Neural cell (in vitro differentiated cells): ENCODE data around the gene SDK1. TPM values are rescaled to one million over a fixed set of nuclear protein-coding genes. Genes with fewer than 3 reads are reported as not detected.

Source experiments
- H2AFZ ChIP-seq: fragments of 200-600, 300-800 bp; sonication (generic), shearing (Covaris generic); 2 replicates; pipeline ENCODE4 v1.6.0; 2014; ENCODE audit warnings: low read depth, mild to moderate bottlenecking, antibody characterized with exemption, low read length, moderate library complexity
- H3F3A ChIP-seq: fragments of 200-600 bp; shearing (Covaris generic); 2 replicates; pipeline ENCODE4 v1.6.1; 2016; ENCODE audit warnings: mild to moderate bottlenecking, moderate library complexity, mixed read lengths, antibody characterized with exemption, low read length; ENCODE audit not compliant: insufficient read depth, poor library complexity, severe bottlenecking
- H3K27ac ChIP-seq: fragments of 200-600, 300-800 bp; sonication (generic), shearing (Covaris generic); 2 replicates; pipeline ENCODE4 v1.5.1; 2014; ENCODE audit warnings: mild to moderate bottlenecking, low read length, moderate library complexity
- H3K27me3 ChIP-seq: fragments of 300-800, 200-600 bp; sonication (generic), shearing (Covaris generic); 2 replicates; pipeline ENCODE4 v1.6.0; 2014; ENCODE audit warnings: mild to moderate bottlenecking, low read depth, low read length, moderate library complexity; ENCODE audit not compliant: insufficient read depth
- H3K36me3 ChIP-seq: fragments of 300-800, 200-600 bp; sonication (generic), shearing (Covaris generic); 2 replicates; pipeline ENCODE4 v1.5.1; 2014; ENCODE audit warnings: mild to moderate bottlenecking, antibody characterized with exemption, low read length, moderate library complexity; ENCODE audit not compliant: insufficient read depth
- H3K4me2 ChIP-seq: fragments of 300-800, 200-600 bp; sonication (generic), shearing (Covaris generic); 2 replicates; pipeline ENCODE4 v1.6.0; 2014; ENCODE audit warnings: mild to moderate bottlenecking, low read length
- H3K4me3 ChIP-seq: fragments of 300-800, 200-600 bp; sonication (generic), shearing (Covaris generic); 2 replicates; pipeline ENCODE4 v1.5.1; 2014; ENCODE audit warnings: mild to moderate bottlenecking, low read length, moderate library complexity
- H3K79me2 ChIP-seq: fragments of 200-600 bp; shearing (Covaris generic); replicated peaks from 2 replicates; pipeline ENCODE4 v1.6.0; 2014; ENCODE audit warnings: mild to moderate bottlenecking, low read length, moderate library complexity; ENCODE audit not compliant: insufficient read depth
- H3K9ac ChIP-seq: fragments of 300-800, 200-600 bp; sonication (generic), shearing (Covaris generic); 2 replicates; pipeline ENCODE4 v1.6.1; 2016; ENCODE audit warnings: mild to moderate bottlenecking, low read length, mixed read lengths
- H3K9me2 ChIP-seq: fragments of 200-600 bp; shearing (Covaris generic); 2 replicates; pipeline ENCODE4 v1.6.1; 2016; ENCODE audit warnings: mild to moderate bottlenecking, low read length, mixed read lengths; ENCODE audit not compliant: insufficient read depth
- H3K9me3 ChIP-seq: fragments of 200-600, 300-800 bp; sonication (generic), shearing (Covaris generic); 2 replicates; pipeline ENCODE4 v1.6.1; 2016; ENCODE audit warnings: mild to moderate bottlenecking, mixed run types, low read length, moderate library complexity, mixed read lengths
- H4K20me1 ChIP-seq: fragments of 200-600 bp; shearing (Covaris generic); 2 replicates; pipeline ENCODE4 v1.6.1; 2016; ENCODE audit warnings: mild to moderate bottlenecking, mixed run types; ENCODE audit not compliant: insufficient read depth
- CTCF ChIP-seq: fragments of 450-650 bp; IDR thresholded peaks from 2 replicates; pipeline ENCODE4 v1.5.1; 2014; ENCODE audit warnings: antibody characterized with exemption, mild to moderate bottlenecking, moderate library complexity; ENCODE audit not compliant: poor library complexity, severe bottlenecking
- EP300 ChIP-seq: fragments of 450-650 bp; conservative IDR thresholded peaks from 2 replicates; pipeline ENCODE4 v1.6.1; 2014; ENCODE audit warnings: antibody characterized with exemption, mild to moderate bottlenecking, moderate library complexity; ENCODE audit not compliant: poor library complexity, severe bottlenecking
- EZH2 ChIP-seq: fragments of 200-600, 300-800 bp; shearing (Covaris generic), sonication (generic); IDR thresholded peaks from 2 replicates; pipeline ENCODE4 v1.6.1; 2014; ENCODE audit warnings: antibody characterized with exemption, low read length, borderline replicate concordance, mild to moderate bottlenecking; ENCODE audit not compliant: insufficient read depth, poor library complexity, severe bottlenecking
- MXI1 ChIP-seq: fragments of 450-650 bp; conservative IDR thresholded peaks from 2 replicates; pipeline ENCODE4 v1.6.1; 2014; ENCODE audit warnings: antibody characterized with exemption, mild to moderate bottlenecking; ENCODE audit not compliant: poor library complexity, severe bottlenecking
- POLR2AphosphoS5 ChIP-seq: IDR thresholded peaks from 2 replicates; pipeline ENCODE4 v1.6.1; 2012
- RAD21 ChIP-seq: fragments of 450-650 bp; conservative IDR thresholded peaks from 2 replicates; pipeline ENCODE4 v1.6.1; 2014; ENCODE audit warnings: antibody characterized with exemption, mild to moderate bottlenecking, moderate library complexity
- SMC3 ChIP-seq: fragments of 450-650 bp; conservative IDR thresholded peaks from 2 replicates; pipeline ENCODE4 v1.6.1; 2014; ENCODE audit warnings: antibody characterized with exemption, mild to moderate bottlenecking, moderate library complexity; ENCODE audit not compliant: poor library complexity
- TAF1 ChIP-seq: IDR thresholded peaks from 2 replicates; pipeline ENCODE4 v1.6.1; 2012; ENCODE audit warnings: low read depth
- polyA plus RNA-seq: library from polyadenylated mRNA; depleted of rRNA; stranded (reverse); fragments of >200 nt; gene quantifications from 2 replicates; pipeline ENCODE4 v1.2.3, GENCODE V29; 2014
- TF ChIP-seq, protein P1 (sequence below): IDR thresholded peaks from 2 replicates; pipeline ENCODE4 v1.6.1; 2012; ENCODE audit warnings: borderline replicate concordance

Gene SDK1
- polyA plus RNA-seq, 1 donor from 2014 or later = 2.7 TPM

- no peak overlapping the region for H3K9ac ChIP-seq
- H3K27ac ChIP-seq = no peak overlapping the region
These were observed 129.5 kb downstream of the SDK1 start for GRCh38 chr7:3430588-3430987.

DNA sequence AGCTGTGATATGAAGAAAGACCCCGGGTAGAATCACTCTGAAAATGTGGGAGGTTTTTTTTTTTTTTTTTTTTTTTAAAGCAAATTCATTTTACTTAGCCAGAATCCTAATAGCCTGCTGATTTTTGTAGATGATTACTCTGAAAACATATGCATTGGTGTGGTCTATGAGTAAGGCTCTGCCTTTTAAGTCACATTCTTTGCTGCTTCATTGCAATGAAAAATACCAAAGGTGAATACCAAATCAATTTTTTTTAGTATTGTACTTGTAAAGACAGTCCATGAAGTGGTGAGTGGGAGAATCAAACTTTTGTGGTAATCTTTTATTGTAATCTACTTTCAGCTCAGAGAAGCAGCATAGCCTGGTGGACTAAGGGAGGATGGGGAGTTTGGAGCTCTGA is 130.3 kb downstream of the SDK1 start:
- H2AFZ ChIP-seq = no peak overlapping the region
- no peaks in the 10 kb centered on the region for H3K27me3 ChIP-seq
- no peaks in the 10 kb centered on the region for H3K9me3 ChIP-seq
- H3K4me2 ChIP-seq = no peak overlapping the region
- H3K9me2 ChIP-seq = no peaks in the 10 kb centered on the region
- no peak for TF ChIP-seq MXI1
- TF ChIP-seq POLR2AphosphoS5 = no peak
- no peak for TF ChIP-seq EZH2
- TF ChIP-seq EP300 = no peak
- no peak for TF ChIP-seq RAD21
- H3K79me2 ChIP-seq = no peaks in the 10 kb centered on the region
- no peaks in the 10 kb centered on the region for H3F3A ChIP-seq
- no peak overlapping the region for H3K27ac ChIP-seq
- no peaks in the 10 kb centered on the region for H3K36me3 ChIP-seq
- H4K20me1 ChIP-seq = no peaks in the 10 kb centered on the region
- no peak overlapping the region for H3K9ac ChIP-seq
- H3K4me3 ChIP-seq = no peak overlapping the region

More at GRCh38 chr7:3430588-3430987, 129.5 kb downstream of the SDK1 start:
- H3K36me3 ChIP-seq = no peaks in the 10 kb centered on the region
- H3K4me2 ChIP-seq = no peak overlapping the region
- H3K9me3 ChIP-seq = no peaks in the 10 kb centered on the region
- H3K79me2 ChIP-seq = no peaks in the 10 kb centered on the region
- no peaks in the 10 kb centered on the region for H3K27me3 ChIP-seq
- no peak overlapping the region for H3K4me3 ChIP-seq
- no peaks in the 10 kb centered on the region for H3K9me2 ChIP-seq
- no peaks in the 10 kb centered on the region for H4K20me1 ChIP-seq
- no peak overlapping the region for H2AFZ ChIP-seq
- TF ChIP-seq EP300 = no peak
- no peak for TF ChIP-seq EZH2
- TF ChIP-seq POLR2AphosphoS5 = no peak
- TF ChIP-seq MXI1 = no peak
- no peak for TF ChIP-seq TAF1
- no peak for TF ChIP-seq RAD21
- no peaks in the 10 kb centered on the region for H3F3A ChIP-seq

GRCh38 chr7:3432911-3433310 is 131.9 kb downstream of the SDK1 start:
- H2AFZ ChIP-seq = no peak overlapping the region
- H3K79me2 ChIP-seq = no peaks in the 10 kb centered on the region
- no peaks in the 10 kb centered on the region for H3K36me3 ChIP-seq
- no peaks in the 10 kb centered on the region for H4K20me1 ChIP-seq
- no peaks in the 10 kb centered on the region for H3K27me3 ChIP-seq
- H3K27ac ChIP-seq = no peak overlapping the region
- no peak overlapping the region for H3K4me2 ChIP-seq
- H3K9ac ChIP-seq = no peak overlapping the region
- no peak overlapping the region for H3K4me3 ChIP-seq
- no peaks in the 10 kb centered on the region for H3F3A ChIP-seq
- H3K9me3 ChIP-seq = no peaks in the 10 kb centered on the region
- no peak for TF ChIP-seq CTCF
- TF ChIP-seq SMC3 = no peak
- TF ChIP-seq, protein P1, sequence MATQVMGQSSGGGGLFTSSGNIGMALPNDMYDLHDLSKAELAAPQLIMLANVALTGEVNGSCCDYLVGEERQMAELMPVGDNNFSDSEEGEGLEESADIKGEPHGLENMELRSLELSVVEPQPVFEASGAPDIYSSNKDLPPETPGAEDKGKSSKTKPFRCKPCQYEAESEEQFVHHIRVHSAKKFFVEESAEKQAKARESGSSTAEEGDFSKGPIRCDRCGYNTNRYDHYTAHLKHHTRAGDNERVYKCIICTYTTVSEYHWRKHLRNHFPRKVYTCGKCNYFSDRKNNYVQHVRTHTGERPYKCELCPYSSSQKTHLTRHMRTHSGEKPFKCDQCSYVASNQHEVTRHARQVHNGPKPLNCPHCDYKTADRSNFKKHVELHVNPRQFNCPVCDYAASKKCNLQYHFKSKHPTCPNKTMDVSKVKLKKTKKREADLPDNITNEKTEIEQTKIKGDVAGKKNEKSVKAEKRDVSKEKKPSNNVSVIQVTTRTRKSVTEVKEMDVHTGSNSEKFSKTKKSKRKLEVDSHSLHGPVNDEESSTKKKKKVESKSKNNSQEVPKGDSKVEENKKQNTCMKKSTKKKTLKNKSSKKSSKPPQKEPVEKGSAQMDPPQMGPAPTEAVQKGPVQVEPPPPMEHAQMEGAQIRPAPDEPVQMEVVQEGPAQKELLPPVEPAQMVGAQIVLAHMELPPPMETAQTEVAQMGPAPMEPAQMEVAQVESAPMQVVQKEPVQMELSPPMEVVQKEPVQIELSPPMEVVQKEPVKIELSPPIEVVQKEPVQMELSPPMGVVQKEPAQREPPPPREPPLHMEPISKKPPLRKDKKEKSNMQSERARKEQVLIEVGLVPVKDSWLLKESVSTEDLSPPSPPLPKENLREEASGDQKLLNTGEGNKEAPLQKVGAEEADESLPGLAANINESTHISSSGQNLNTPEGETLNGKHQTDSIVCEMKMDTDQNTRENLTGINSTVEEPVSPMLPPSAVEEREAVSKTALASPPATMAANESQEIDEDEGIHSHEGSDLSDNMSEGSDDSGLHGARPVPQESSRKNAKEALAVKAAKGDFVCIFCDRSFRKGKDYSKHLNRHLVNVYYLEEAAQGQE = no peak
- TF ChIP-seq EZH2 = no peak
- no peak for TF ChIP-seq POLR2AphosphoS5
- TF ChIP-seq TAF1 = no peak
- no peak for TF ChIP-seq EP300
- no peak for TF ChIP-seq RAD21
- no peak for TF ChIP-seq MXI1
- no peaks in the 10 kb centered on the region for H3K9me2 ChIP-seq
